ENCODE measurements around the gene CDON.
A peak's percentile ranks its signal among the peaks of the same experiment; 100 is the strongest.

CDON gene

GRCh38 chr11:126011265-126011664, 51.4 kb downstream of the CDON start:
- Histone ChIP-seq H3K18ac (ENCODE audit: low read length) (no peak overlapping the region), H3K79me1 (ENCODE audit: low read length) (no peaks in the 10 kb centered on the region), H4K8ac (ENCODE audit: low read depth, low read length) (no peak overlapping the region), H3K27ac (ENCODE audit: low read depth, low read length) (no peak overlapping the region), H3K4me3 (ENCODE audit: low read depth, low read length) (no peak overlapping the region), H3K9me3 (ENCODE audit: insufficient read depth, low read depth, low read length) (no peaks in the 10 kb centered on the region), H3K36me3 (ENCODE audit: control insufficient read depth in 1 of 2, insufficient read depth in 2 of 2, low read length in 2 of 2) (peaks cover 14 to 16% of the 10 kb centered on the region in 2 experiments), H3K4ac (ENCODE audit: low read depth, low read length) (no peak overlapping the region), H2AK5ac (ENCODE audit: low read length) (no peak overlapping the region), H2BK5ac (ENCODE audit: low read depth, low read length, poor library complexity) (no peak overlapping the region), H3K4me2 (ENCODE audit: low read length) (no peak overlapping the region), H4K91ac (ENCODE audit: low read depth, low read length) (no peak overlapping the region), H3K23ac (ENCODE audit: low read length) (no peak overlapping the region), H3K9ac (ENCODE audit: low read length) (no peak overlapping the region), H2AFZ (ENCODE audit: insufficient read depth, low read length, poor library complexity) (no peak overlapping the region), H4K12ac (ENCODE audit: low read depth, low read length) (no peak overlapping the region), H3K79me2 (ENCODE audit: control insufficient read depth, insufficient read depth, low read length, poor library complexity) (no peaks in the 10 kb centered on the region), H2BK120ac (ENCODE audit: insufficient read depth, low read length, poor library complexity) (no peak overlapping the region), H3K4me1 (ENCODE audit: control insufficient read depth in 1 of 2, insufficient read depth in 2 of 2, low read length in 2 of 2) (peaks cover 6% of the 10 kb centered on the region in 2 experiments), H3K27me3 (ENCODE audit: insufficient read depth, low read length) (no peaks in the 10 kb centered on the region), H2BK12ac (ENCODE audit: low read length) (no peak overlapping the region), H3K14ac (ENCODE audit: low read length) (no peak overlapping the region)
- WGBS (ENCODE audit: extremely low coverage, insufficient coverage, insufficient read length), result no CpG with 5 or more reads among the region's 3 CpGs
- DNase-seq, result no peak

GRCh38 chr11:126008956-126009355, 53.7 kb downstream of the CDON start:
- H3K79me1 ChIP-seq (ENCODE audit: low read length), result no peaks in the 10 kb centered on the region
- no peak for DNase-seq
- H3K79me2 ChIP-seq (ENCODE audit: control insufficient read depth, insufficient read depth, low read length, poor library complexity), result no peaks in the 10 kb centered on the region
- no peak overlapping the region for H2AFZ ChIP-seq (ENCODE audit: insufficient read depth, low read length, poor library complexity)
- no peak overlapping the region for H4K8ac ChIP-seq (ENCODE audit: low read depth, low read length)
- no peak overlapping the region for H3K27ac ChIP-seq (ENCODE audit: low read depth, low read length)
- H4K91ac ChIP-seq (ENCODE audit: low read depth, low read length), result no peak overlapping the region
- H3K4ac ChIP-seq (ENCODE audit: low read depth, low read length), result no peak overlapping the region
- no peaks in the 10 kb centered on the region for H3K27me3 ChIP-seq (ENCODE audit: insufficient read depth, low read length)
- no peak overlapping the region for H3K23ac ChIP-seq (ENCODE audit: low read length)
- H4K12ac ChIP-seq (ENCODE audit: low read depth, low read length), result peak overlapping the region; percentile 48
- WGBS (ENCODE audit: extremely low coverage, insufficient coverage, insufficient read length), result no CpG with 5 or more reads among the region's 8 CpGs
- peaks cover 17 to 19% of the 10 kb centered on the region in 2 experiments for H3K36me3 ChIP-seq (ENCODE audit: control insufficient read depth in 1 of 2, insufficient read depth in 2 of 2, low read length in 2 of 2)
- no peak overlapping the region for H2BK5ac ChIP-seq (ENCODE audit: low read depth, low read length, poor library complexity)
- H3K18ac ChIP-seq (ENCODE audit: low read length), result peak overlapping the region; percentile 68
- no peak overlapping the region for H3K4me3 ChIP-seq (ENCODE audit: low read depth, low read length)
- H3K9me3 ChIP-seq (ENCODE audit: insufficient read depth, low read depth, low read length), result peaks cover 2% of the 10 kb centered on the region
- no peak overlapping the region for H3K9ac ChIP-seq (ENCODE audit: low read length)
- peaks cover 6% of the 10 kb centered on the region in 2 experiments for H3K4me1 ChIP-seq (ENCODE audit: control insufficient read depth in 1 of 2, insufficient read depth in 2 of 2, low read length in 2 of 2)
- H3K4me2 ChIP-seq (ENCODE audit: low read length), result no peak overlapping the region
- no peak overlapping the region for H2BK120ac ChIP-seq (ENCODE audit: insufficient read depth, low read length, poor library complexity)
- no peak overlapping the region for H3K14ac ChIP-seq (ENCODE audit: low read length)
- H2BK12ac ChIP-seq (ENCODE audit: low read length), result no peak overlapping the region
- H2AK5ac ChIP-seq (ENCODE audit: low read length), result no peak overlapping the region

- no peak overlapping the region for H4K8ac ChIP-seq (ENCODE audit: low read depth, low read length)
Measured at GRCh38 chr11:126007238-126007637, 55.4 kb downstream of the CDON start.

GRCh38 chr11:126006068-126006467, 56.6 kb downstream of the CDON start:
- no peak overlapping the region for H3K4ac ChIP-seq (ENCODE audit: low read depth, low read length)
- no peak overlapping the region for H3K14ac ChIP-seq (ENCODE audit: low read length)
- H3K9me3 ChIP-seq (ENCODE audit: insufficient read depth, low read depth, low read length), result peaks cover 2% of the 10 kb centered on the region
- no peak overlapping the region for H3K27ac ChIP-seq (ENCODE audit: low read depth, low read length)
- no peak overlapping the region for H3K4me3 ChIP-seq (ENCODE audit: low read depth, low read length)
- peaks cover 6% of the 10 kb centered on the region in 2 experiments for H3K4me1 ChIP-seq (ENCODE audit: control insufficient read depth in 1 of 2, insufficient read depth in 2 of 2, low read length in 2 of 2)
- no peak overlapping the region for H3K9ac ChIP-seq (ENCODE audit: low read length)
- H4K91ac ChIP-seq (ENCODE audit: low read depth, low read length), result no peak overlapping the region
- no peak overlapping the region for H2BK120ac ChIP-seq (ENCODE audit: insufficient read depth, low read length, poor library complexity)
- no peak overlapping the region for H2AK5ac ChIP-seq (ENCODE audit: low read length)
- no peaks in the 10 kb centered on the region for H3K79me2 ChIP-seq (ENCODE audit: control insufficient read depth, insufficient read depth, low read length, poor library complexity)
- H2AFZ ChIP-seq (ENCODE audit: insufficient read depth, low read length, poor library complexity), result no peak overlapping the region
- H3K27me3 ChIP-seq (ENCODE audit: insufficient read depth, low read length), result no peaks in the 10 kb centered on the region
- H2BK5ac ChIP-seq (ENCODE audit: low read depth, low read length, poor library complexity), result no peak overlapping the region
- H3K4me2 ChIP-seq (ENCODE audit: low read length), result no peak overlapping the region
- no peak for DNase-seq
- no peak overlapping the region for H3K23ac ChIP-seq (ENCODE audit: low read length)
- H2BK12ac ChIP-seq (ENCODE audit: low read length), result no peak overlapping the region
- no peaks in the 10 kb centered on the region for H3K79me1 ChIP-seq (ENCODE audit: low read length)
- peaks cover 31 to 34% of the 10 kb centered on the region in 2 experiments for H3K36me3 ChIP-seq (ENCODE audit: control insufficient read depth in 1 of 2, insufficient read depth in 2 of 2, low read length in 2 of 2)
- H4K12ac ChIP-seq (ENCODE audit: low read depth, low read length), result no peak overlapping the region
- WGBS (ENCODE audit: extremely low coverage, insufficient coverage, insufficient read length), result no CpG with 5 or more reads among the region's 4 CpGs
- no peak overlapping the region for H3K18ac ChIP-seq (ENCODE audit: low read length)
- no peak overlapping the region for H4K8ac ChIP-seq (ENCODE audit: low read depth, low read length)

More at GRCh38 chr11:126007238-126007637, 55.4 kb downstream of the CDON start:
- no peak for DNase-seq
- H2AFZ ChIP-seq (ENCODE audit: insufficient read depth, low read length, poor library complexity), result no peak overlapping the region
- no peak overlapping the region for H3K4me3 ChIP-seq (ENCODE audit: low read depth, low read length)
- no peak overlapping the region for H3K23ac ChIP-seq (ENCODE audit: low read length)
- H2AK5ac ChIP-seq (ENCODE audit: low read length), result no peak overlapping the region
- no peak overlapping the region for H2BK12ac ChIP-seq (ENCODE audit: low read length)
- no peaks in the 10 kb centered on the region for H3K79me1 ChIP-seq (ENCODE audit: low read length)
- H3K4me2 ChIP-seq (ENCODE audit: low read length), result no peak overlapping the region
- H3K14ac ChIP-seq (ENCODE audit: low read length), result no peak overlapping the region
- H3K79me2 ChIP-seq (ENCODE audit: control insufficient read depth, insufficient read depth, low read length, poor library complexity), result no peaks in the 10 kb centered on the region
- no peak overlapping the region for H3K18ac ChIP-seq (ENCODE audit: low read length)
- H4K12ac ChIP-seq (ENCODE audit: low read depth, low read length), result no peak overlapping the region
- H3K36me3 ChIP-seq (ENCODE audit: control insufficient read depth in 1 of 2, insufficient read depth in 2 of 2, low read length in 2 of 2), result peaks cover 29 to 30% of the 10 kb centered on the region in 2 experiments
- H3K4ac ChIP-seq (ENCODE audit: low read depth, low read length), result no peak overlapping the region
- H3K27ac ChIP-seq (ENCODE audit: low read depth, low read length), result no peak overlapping the region
- no peaks in the 10 kb centered on the region for H3K27me3 ChIP-seq (ENCODE audit: insufficient read depth, low read length)
- no peak overlapping the region for H3K9ac ChIP-seq (ENCODE audit: low read length)
- no peak overlapping the region for H2BK5ac ChIP-seq (ENCODE audit: low read depth, low read length, poor library complexity)
- H4K91ac ChIP-seq (ENCODE audit: low read depth, low read length), result no peak overlapping the region
- peaks cover 2% of the 10 kb centered on the region for H3K9me3 ChIP-seq (ENCODE audit: insufficient read depth, low read depth, low read length)
- peaks cover 6% of the 10 kb centered on the region in 2 experiments for H3K4me1 ChIP-seq (ENCODE audit: control insufficient read depth in 1 of 2, insufficient read depth in 2 of 2, low read length in 2 of 2)
- no CpG with 5 or more reads among the region's 3 CpGs for WGBS (ENCODE audit: extremely low coverage, insufficient coverage, insufficient read length)
- H2BK120ac ChIP-seq (ENCODE audit: insufficient read depth, low read length, poor library complexity), result no peak overlapping the region
